Measurements from ENCODE around the gene RNF187.

DNA sequence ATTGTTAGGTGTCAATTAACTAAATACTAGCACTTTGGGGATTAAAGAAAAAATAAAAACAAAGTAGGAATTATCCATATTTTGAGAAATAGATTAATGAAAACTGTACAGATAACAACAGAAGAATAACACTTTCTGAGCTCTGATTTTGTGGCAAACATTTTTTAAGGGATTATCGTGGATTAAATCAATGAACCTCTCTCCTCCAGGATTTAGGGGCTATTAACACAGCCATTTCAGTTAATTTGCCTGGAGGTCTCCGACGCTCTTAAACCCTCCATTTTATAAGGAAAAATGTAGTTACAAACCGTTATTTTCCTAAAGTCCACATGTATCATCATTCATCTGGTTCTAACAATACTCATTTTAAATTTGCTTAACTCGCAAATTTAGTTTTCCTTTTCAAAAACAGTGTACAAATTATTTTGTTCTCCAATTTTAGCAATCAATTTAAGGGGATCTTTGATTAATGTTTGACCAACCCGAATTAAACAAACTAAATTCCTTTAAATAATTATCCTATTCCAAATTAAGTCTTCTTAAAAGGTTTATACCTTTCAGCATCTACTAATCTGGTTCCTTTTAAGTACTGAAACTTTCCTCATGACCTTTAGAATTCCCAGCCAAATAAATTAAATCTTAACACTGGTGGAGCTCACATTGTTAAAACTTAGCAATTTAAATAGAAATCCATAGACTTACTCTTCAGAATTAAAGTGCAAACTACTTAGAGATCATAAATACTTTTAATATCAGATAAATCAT lies 30.7 kb upstream of the RNF187 start:
- TF ChIP-seq POLR2A (IDR thresholded peaks at IDR 0.05), result no peak
- TF ChIP-seq, protein P1, sequence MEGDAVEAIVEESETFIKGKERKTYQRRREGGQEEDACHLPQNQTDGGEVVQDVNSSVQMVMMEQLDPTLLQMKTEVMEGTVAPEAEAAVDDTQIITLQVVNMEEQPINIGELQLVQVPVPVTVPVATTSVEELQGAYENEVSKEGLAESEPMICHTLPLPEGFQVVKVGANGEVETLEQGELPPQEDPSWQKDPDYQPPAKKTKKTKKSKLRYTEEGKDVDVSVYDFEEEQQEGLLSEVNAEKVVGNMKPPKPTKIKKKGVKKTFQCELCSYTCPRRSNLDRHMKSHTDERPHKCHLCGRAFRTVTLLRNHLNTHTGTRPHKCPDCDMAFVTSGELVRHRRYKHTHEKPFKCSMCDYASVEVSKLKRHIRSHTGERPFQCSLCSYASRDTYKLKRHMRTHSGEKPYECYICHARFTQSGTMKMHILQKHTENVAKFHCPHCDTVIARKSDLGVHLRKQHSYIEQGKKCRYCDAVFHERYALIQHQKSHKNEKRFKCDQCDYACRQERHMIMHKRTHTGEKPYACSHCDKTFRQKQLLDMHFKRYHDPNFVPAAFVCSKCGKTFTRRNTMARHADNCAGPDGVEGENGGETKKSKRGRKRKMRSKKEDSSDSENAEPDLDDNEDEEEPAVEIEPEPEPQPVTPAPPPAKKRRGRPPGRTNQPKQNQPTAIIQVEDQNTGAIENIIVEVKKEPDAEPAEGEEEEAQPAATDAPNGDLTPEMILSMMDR (IDR thresholded peaks at IDR 0.05), result no peak

Measured in lower leg skin (tissue), 3 donors.